ENCODE measurements around the gene KCNJ14. TPM values are rescaled to one million over a fixed set of nuclear protein-coding genes. Genes with fewer than 3 reads are reported as not detected.

KCNJ14 gene
- total and polyA plus RNA-seq, 4 experiments from 2014 or later: 0.18 to 3.6 (median 1.3) TPM

GRCh38 chr19:48492925-48493717 is 37.7 kb downstream of the KCNJ14 start:
- peak; percentile 75 to 87 (median 77) for DNase-seq
- POLR2A ChIA-PET (ENCODE audit: partially characterized antibody): interaction anchor here (0.8 to 1.8 kb wide), 11 partner anchors 9 to 221 kb away, joined by 3 to 8 read pairs (median 3); partner anchors contain the start of genes RPL18, SYNGR4 and TMEM143
- Mint-ChIP-seq H3K27ac (peak overlapping the region in 5 of 7 donors; percentile 51 to 84 (median 60)), H3K36me3 (no peaks in the 10 kb centered on the region), H3K4me1 (peaks cover 15 to 53% (median 28%) of the 10 kb centered on the region in 4 donors), H3K27me3 (peaks cover 22 to 28% of the 10 kb centered on the region in 2 donors), H3K9me3 (peaks cover 0 to 5% (median 0%) of the 10 kb centered on the region in 8 donors), H3K4me3 (peak overlapping the region; percentile 52 to 79 (median 70))
- Histone ChIP-seq H3K36me3 (ENCODE audit: insufficient read depth, low read length) (no peaks in the 10 kb centered on the region), H3K4me1 (ENCODE audit: insufficient read depth, low read length) (peaks cover 40% of the 10 kb centered on the region), H3K27me3 (ENCODE audit: insufficient read depth, low read length) (peaks cover 15% of the 10 kb centered on the region), H3K4me3 (ENCODE audit: low read length in 2 of 2) (peak overlapping the region in 1 of 2 donors; percentile 47), H3K9me3 (ENCODE audit: control insufficient read depth in 1 of 2, low read length in 2 of 2) (no peaks in the 10 kb centered on the region), H3K27ac (ENCODE audit: low read depth, low read length) (no peak overlapping the region)
- CTCF ChIA-PET (ENCODE audit: partially characterized antibody): interaction anchor here (1.2 to 4.6 kb wide), 5 partner anchors 12 to 246 kb away, joined by 3 to 22 read pairs (median 7); no protein-coding TSS in a partner anchor
- intact Hi-C loops (cut with micrococcal nuclease): loop anchor here (1.0 to 2.0 kb wide), 3 partner anchors 9 to 48 kb away; partner anchors contain the start of genes CYTH2 and GRWD1

DNA sequence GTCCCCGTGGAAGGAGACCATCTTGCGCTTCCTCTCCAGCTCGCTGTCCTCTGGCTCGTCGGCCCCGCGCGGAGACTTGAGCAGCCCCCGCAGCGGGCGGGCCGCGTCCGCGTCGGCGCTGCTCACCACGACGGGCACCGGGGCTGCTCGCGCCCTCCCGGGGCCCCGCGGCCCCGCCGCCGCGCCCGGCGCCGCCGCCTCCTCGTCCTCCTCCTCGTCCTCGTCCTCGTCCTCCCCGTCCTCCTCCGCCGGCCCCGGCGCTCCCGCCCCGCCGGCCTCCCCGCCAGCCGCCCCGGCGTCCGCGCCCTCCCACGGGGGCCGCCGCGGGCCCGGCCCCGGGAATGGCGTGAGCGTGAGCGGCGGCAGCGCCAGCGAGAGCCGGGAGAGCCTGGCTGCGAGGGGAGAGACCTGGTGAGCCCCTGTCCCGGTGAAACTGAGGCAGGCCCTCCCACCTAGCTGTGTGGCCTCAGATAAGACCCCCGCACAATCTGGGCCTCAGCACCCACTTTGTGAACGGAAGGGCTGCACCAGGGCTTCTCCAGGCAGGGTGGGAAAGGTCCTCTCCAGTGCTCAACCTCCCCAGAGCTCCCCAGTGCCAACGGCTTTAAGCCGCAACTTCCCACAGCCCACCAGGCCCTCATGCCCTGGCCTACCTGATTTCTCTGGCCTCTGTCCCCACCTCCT is 38.5 kb downstream of the KCNJ14 start:
- H3K36me3 Mint-ChIP-seq: no peaks in the 10 kb centered on the region
- H3K27me3 ChIP-seq (ENCODE audit: insufficient read depth, low read length): peaks cover 15% of the 10 kb centered on the region
- H3K9me3 Mint-ChIP-seq: peaks cover 0 to 5% (median 0%) of the 10 kb centered on the region in 8 donors
- peak overlapping the region in 2 of 7 donors; percentile 52 to 68 for H3K27ac Mint-ChIP-seq
- POLR2A ChIA-PET (ENCODE audit: partially characterized antibody): interaction anchor here (0.9 to 1.8 kb wide), 9 partner anchors 8 to 221 kb away, joined by 3 to 8 read pairs (median 3); partner anchors contain the start of genes RPL18, SYNGR4 and TMEM143
- peaks cover 22 to 28% of the 10 kb centered on the region in 2 donors for H3K27me3 Mint-ChIP-seq
- no peaks in the 10 kb centered on the region for H3K36me3 ChIP-seq (ENCODE audit: insufficient read depth, low read length)
- peaks cover 40% of the 10 kb centered on the region for H3K4me1 ChIP-seq (ENCODE audit: insufficient read depth, low read length)
- peak overlapping the region; percentile 68 to 86 (median 74) for H3K4me3 Mint-ChIP-seq
- no peaks in the 10 kb centered on the region for H3K9me3 ChIP-seq (ENCODE audit: control insufficient read depth in 1 of 2, low read length in 2 of 2)
- DNase-seq: no peak
- peak overlapping the region in 1 of 2 donors; percentile 47 for H3K4me3 ChIP-seq (ENCODE audit: low read length in 2 of 2)
- no peak overlapping the region for H3K27ac ChIP-seq (ENCODE audit: low read depth, low read length)
- intact Hi-C loops (cut with micrococcal nuclease): loop anchor here (1.0 to 2.0 kb wide), 3 partner anchors 8 to 49 kb away; partner anchors contain the start of genes CYTH2 and GRWD1
- peaks cover 15 to 55% (median 28%) of the 10 kb centered on the region in 4 donors for H3K4me1 Mint-ChIP-seq
- CTCF ChIA-PET (ENCODE audit: partially characterized antibody): interaction anchor here (1.2 to 4.6 kb wide), 5 partner anchors 12 to 245 kb away, joined by 3 to 22 read pairs (median 7); no protein-coding TSS in a partner anchor

- H3K4me1 Mint-ChIP-seq: peaks cover 14 to 48% (median 27%) of the 10 kb centered on the region in 4 donors
- H3K36me3 Mint-ChIP-seq: no peaks in the 10 kb centered on the region
- no peaks in the 10 kb centered on the region for H3K36me3 ChIP-seq (ENCODE audit: insufficient read depth, low read length)
- intact Hi-C loops (cut with micrococcal nuclease): no loop called here
- peaks cover 31% of the 10 kb centered on the region for H3K4me1 ChIP-seq (ENCODE audit: insufficient read depth, low read length)
- DNase-seq: no peak
- no peak overlapping the region for H3K27ac ChIP-seq (ENCODE audit: low read depth, low read length)
- peaks cover 25 to 28% of the 10 kb centered on the region in 2 donors for H3K27me3 Mint-ChIP-seq
- H3K9me3 ChIP-seq (ENCODE audit: control insufficient read depth in 1 of 2, low read length in 2 of 2): no peaks in the 10 kb centered on the region
- peaks cover 15% of the 10 kb centered on the region for H3K27me3 ChIP-seq (ENCODE audit: insufficient read depth, low read length)
- peak overlapping the region in 5 of 8 donors; percentile 23 to 61 (median 45) for H3K4me3 Mint-ChIP-seq
- peak overlapping the region in 1 of 7 donors; percentile 68 for H3K27ac Mint-ChIP-seq
- POLR2A ChIA-PET (ENCODE audit: partially characterized antibody): interaction anchor here (1.5 kb wide), 1 partner anchor 10 kb away, joined by 6 read pairs; no protein-coding TSS in a partner anchor
- peaks cover 0 to 5% (median 0%) of the 10 kb centered on the region in 8 donors for H3K9me3 Mint-ChIP-seq
- CTCF ChIA-PET (ENCODE audit: partially characterized antibody): interaction anchor here (1.9 to 4.6 kb wide), 2 partner anchors 10 to 93 kb away, joined by 5 to 22 read pairs; no protein-coding TSS in a partner anchor
- H3K4me3 ChIP-seq (ENCODE audit: low read length in 2 of 2): no peak overlapping the region
Measured at GRCh38 chr19:48495396-48495795, 40.0 kb downstream of the KCNJ14 start.

DNA sequence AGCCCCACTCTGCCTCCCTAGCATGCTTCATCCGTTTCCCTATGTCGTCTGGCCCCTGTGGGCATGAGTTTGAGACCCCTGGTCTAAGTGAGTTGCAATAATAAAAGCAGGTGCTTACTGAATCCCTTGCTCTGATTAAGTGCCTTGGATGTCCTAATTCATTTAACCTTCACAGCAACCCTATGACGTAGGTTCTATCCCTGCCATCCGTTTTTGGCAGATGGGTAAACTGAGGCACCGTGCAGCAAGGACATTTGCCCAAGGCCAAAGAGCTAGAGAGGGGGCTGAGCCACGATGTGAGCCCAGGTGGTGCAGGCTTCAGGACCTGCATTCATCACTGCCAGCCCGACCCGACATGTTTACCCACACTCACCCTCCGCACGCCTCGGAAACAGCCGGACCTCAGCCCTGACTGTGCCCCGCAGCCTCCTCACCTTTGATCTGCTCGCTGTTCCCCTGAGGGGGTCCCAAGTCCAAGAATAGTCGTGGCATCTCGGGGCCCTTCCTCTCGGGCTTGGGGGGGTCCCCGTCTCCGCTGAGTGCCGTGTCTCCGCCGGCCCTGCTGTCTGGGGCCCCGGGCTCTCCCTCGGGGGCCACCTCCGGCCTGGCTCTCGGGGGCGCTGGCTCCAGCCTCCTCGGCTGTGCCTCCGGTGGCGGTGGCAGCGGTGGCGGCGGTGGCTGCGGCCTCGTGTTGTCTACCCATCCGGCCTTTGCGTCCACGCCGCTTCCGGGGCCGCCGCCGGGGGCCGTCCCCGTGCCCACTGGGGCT is 41.8 kb downstream of the KCNJ14 start:
- peaks cover 8% of the 10 kb centered on the region for H3K27me3 ChIP-seq (ENCODE audit: insufficient read depth, low read length)
- intact Hi-C loops (cut with micrococcal nuclease): no loop called here
- H3K4me3 ChIP-seq (ENCODE audit: low read length in 2 of 2): no peak overlapping the region
- no peak overlapping the region for H3K27ac Mint-ChIP-seq
- peaks cover 29% of the 10 kb centered on the region for H3K4me1 ChIP-seq (ENCODE audit: insufficient read depth, low read length)
- H3K27me3 Mint-ChIP-seq: peaks cover 22 to 26% of the 10 kb centered on the region in 2 donors
- ChIA-PET CTCF (ENCODE audit: partially characterized antibody) (interaction anchor here (0.9 to 4.6 kb wide), 2 partner anchors 8 to 9 kb away, joined by 3 to 22 read pairs; no protein-coding TSS in a partner anchor), POLR2A (ENCODE audit: partially characterized antibody) (no interaction called here)
- H3K36me3 Mint-ChIP-seq: no peaks in the 10 kb centered on the region
- peaks cover 0 to 5% (median 0%) of the 10 kb centered on the region in 8 donors for H3K9me3 Mint-ChIP-seq
- no peaks in the 10 kb centered on the region for H3K36me3 ChIP-seq (ENCODE audit: insufficient read depth, low read length)
- no peaks in the 10 kb centered on the region for H3K9me3 ChIP-seq (ENCODE audit: control insufficient read depth in 1 of 2, low read length in 2 of 2)
- H3K4me1 Mint-ChIP-seq: peaks cover 9 to 44% (median 23%) of the 10 kb centered on the region in 4 donors
- H3K27ac ChIP-seq (ENCODE audit: low read depth, low read length): no peak overlapping the region
- H3K4me3 Mint-ChIP-seq: peak overlapping the region in 1 of 8 donors; percentile 57
- no peak for DNase-seq

DNA sequence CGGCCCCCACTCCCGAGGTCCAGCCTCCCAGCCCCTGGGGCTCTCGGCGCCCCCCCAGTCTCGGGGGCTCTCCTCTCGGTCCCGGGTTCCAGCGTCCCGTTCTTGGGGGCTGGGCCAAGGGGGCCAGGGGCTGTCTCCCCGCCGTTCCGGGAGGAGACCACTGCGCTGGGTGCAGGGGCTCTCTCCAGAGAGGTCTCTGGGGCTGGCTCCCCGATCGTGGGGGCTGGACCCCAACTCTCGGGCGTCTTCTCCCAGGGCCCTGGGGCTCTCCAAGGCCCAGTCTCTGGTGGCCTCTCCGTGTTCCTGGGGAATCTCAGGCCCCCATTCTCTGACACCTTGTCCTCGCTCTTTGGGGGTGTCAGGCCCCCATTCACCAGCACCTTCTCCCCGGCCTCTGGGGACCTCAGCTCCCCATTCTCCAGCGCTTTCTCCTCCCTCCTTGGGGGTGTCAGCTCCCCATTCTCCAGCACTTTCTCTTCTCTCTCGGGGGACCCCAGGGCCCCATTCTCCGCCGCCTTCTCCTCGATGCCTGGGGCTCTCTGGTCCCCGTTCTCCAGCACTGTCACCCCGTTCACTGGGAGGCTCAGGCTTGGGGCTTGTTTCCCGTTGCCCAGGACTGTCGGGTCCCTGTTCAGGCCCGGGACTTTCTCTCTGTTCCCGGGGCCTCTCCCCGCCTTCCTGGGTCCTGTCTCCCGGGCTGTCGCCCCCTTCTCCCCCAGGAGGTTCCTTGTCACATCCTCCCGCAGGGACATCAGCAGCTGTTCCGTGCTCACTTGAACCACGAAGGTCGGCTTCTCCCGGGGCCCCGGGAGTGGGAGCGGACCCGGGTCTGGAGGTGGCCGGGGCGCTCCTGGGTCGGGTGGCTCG is 42.6 kb downstream of the KCNJ14 start:
- Histone ChIP-seq H3K4me3 (ENCODE audit: low read length in 2 of 2) (no peak overlapping the region), H3K4me1 (ENCODE audit: insufficient read depth, low read length) (peaks cover 21% of the 10 kb centered on the region), H3K9me3 (ENCODE audit: control insufficient read depth in 1 of 2, low read length in 2 of 2) (no peaks in the 10 kb centered on the region), H3K27me3 (ENCODE audit: insufficient read depth, low read length) (peaks cover 5% of the 10 kb centered on the region), H3K36me3 (ENCODE audit: insufficient read depth, low read length) (no peaks in the 10 kb centered on the region), H3K27ac (ENCODE audit: low read depth, low read length) (no peak overlapping the region)
- no peak for DNase-seq
- intact Hi-C loops (cut with micrococcal nuclease): no loop called here
- POLR2A ChIA-PET (ENCODE audit: partially characterized antibody): interaction anchor here (1.3 kb wide), 1 partner anchor 18 kb away, joined by 3 read pairs; no protein-coding TSS in a partner anchor
- H3K36me3 Mint-ChIP-seq: no peaks in the 10 kb centered on the region
- peaks cover 0 to 5% (median 0%) of the 10 kb centered on the region in 8 donors for H3K9me3 Mint-ChIP-seq
- CTCF ChIA-PET (ENCODE audit: partially characterized antibody): interaction anchor here (0.9 kb wide), 1 partner anchor 9 kb away, joined by 3 read pairs; no protein-coding TSS in a partner anchor
- H3K4me1 Mint-ChIP-seq: peaks cover 7 to 36% (median 20%) of the 10 kb centered on the region in 4 donors
- H3K27ac Mint-ChIP-seq: no peak overlapping the region
- peaks cover 19 to 22% of the 10 kb centered on the region in 2 donors for H3K27me3 Mint-ChIP-seq
- H3K4me3 Mint-ChIP-seq: peak overlapping the region in 4 of 8 donors; percentile 22 to 68 (median 37)
